Inferior parietal cortex (tissue), 1 donor: Measurements from ENCODE around the gene DOCK9.

Source experiments
- DNase-seq: peaks from one replicate; pipeline ENCODE4 v3.0.0-alpha.2; 2016; ENCODE audit errors: extremely low spot score

The DOCK9 gene

DNA sequence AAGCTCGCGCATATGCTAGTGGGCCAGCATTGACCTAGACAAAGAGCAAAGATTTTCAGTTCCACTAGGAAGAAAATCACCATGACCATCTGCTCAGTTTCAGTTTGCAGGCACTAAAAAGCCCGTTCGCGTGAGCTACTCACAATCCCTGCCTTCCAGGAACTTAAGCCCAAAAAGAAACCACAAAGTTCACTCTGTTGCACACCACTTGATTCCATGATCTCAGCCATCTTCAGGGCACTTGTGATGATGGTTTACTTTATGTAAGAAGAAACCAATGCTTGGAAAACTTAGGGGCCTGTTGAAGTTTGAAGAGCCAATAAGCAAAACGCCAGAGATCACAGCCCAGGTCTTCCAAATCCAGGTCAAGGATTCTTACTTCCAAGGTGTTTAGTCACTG lies 180.4 kb downstream of the DOCK9 start:
- no peak for DNase-seq

DNA sequence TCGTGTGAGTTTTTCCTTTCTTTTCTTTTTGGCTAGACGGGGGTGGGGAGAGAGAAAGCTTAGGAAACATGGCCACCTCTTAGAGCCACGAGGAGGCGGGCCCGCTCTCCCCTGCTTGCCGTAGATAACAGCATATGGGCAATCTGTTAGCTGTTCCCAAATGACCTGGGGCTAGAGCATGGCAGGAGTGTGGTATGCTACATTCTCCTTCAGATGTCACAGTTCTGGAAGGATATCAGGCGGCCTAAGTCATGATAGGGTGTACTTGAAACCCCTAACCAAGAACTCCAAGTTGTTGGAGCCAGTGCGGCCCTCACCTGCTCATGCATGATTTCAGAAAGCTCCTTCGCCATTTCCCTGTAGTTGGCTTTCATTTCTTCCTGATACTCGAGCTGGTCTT lies 181.1 kb downstream of the DOCK9 start:
- DNase-seq: no peak

DNA sequence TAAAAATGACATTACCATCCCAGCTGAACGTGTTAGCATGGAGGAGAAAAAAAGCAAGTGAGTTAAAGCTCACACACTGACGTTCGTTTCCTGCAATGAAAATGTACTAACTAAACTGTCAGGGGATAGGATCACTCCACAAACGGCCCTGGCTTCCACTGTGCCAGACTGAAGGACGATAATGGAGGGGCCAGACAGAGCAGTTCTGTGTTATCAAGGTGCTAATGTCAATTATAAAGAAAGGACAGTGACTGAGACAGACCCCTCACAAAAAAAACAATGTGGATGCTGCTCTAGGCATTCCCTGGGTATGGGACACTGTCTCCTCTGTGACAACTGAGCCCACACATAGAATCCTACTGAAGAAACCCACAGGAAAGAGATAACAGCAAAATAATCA lies 181.7 kb downstream of the DOCK9 start:
- no peak for DNase-seq

DNA sequence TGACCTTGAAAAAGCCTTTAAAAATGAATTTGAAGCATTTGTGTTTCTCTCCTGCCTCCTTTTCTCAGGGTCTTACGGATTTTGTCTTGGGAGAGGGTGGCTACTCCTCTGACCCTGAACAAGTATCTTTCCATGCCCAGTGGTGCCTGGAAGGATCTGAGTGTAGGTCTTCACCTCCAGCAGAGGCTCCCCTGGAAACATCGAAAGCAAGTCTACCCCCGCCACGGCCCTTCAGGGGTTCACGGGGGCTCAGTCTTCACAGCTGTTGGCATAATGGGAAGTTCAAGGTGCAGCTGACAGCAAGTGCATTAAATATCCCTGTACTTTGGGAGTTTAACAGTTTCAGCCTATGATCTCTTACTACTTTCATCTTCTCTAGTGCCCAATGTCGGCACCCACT lies 182.6 kb downstream of the DOCK9 start:
- DNase-seq: no peak

DNA sequence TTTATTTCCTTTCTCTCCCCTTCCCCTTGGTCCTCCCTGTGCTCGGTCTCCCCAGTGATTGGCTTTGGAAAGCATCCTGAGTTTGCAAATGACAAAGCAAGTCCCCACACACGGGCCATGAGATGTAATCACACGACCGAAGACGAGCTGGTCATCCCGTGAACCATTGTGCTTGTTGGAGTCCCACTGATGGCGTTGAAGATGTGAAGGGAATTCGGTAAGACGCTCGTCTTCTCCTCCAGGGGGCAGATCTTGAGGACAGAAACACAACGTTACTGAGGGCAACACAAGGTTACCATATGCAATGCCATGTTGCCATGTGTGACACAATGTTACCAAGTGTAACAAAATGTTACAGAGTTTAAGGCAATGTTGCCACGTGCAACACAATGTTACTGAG lies 183.4 kb downstream of the DOCK9 start:
- no peak for DNase-seq

DNA sequence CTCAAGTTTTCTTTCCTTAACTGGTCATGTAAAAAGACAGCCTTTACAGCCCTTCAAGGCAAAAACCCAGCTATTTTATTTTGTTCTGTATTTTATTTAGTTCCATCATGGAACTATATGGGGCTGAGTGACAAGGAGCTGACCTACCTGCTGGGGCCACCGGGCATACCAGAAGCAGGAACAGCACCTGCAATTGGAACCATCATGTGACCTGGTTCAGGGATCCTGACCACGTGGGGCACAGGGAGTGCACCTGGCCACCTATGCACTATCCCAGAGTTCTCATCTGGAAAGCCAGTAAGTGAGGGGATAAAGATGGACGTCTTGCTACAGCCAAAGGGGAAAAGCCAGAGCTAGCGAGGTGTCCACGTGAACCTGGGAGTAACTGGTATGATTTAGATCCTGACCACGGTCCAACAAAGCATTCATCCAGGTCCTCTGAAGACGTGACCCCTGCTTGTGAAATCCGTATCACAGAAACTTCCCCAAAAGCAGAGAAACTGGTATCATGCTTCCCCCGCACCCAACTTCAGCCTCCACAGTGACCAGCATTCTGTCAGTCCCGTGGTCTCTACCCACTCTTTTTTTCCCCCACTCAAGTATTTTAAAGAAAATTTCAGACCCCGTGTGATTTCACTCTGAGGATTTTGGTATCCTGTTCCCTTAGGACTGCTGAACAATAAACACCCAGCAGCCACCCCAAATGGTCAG lies 184.9 kb downstream of the DOCK9 start:
- DNase-seq: no peak

DNA sequence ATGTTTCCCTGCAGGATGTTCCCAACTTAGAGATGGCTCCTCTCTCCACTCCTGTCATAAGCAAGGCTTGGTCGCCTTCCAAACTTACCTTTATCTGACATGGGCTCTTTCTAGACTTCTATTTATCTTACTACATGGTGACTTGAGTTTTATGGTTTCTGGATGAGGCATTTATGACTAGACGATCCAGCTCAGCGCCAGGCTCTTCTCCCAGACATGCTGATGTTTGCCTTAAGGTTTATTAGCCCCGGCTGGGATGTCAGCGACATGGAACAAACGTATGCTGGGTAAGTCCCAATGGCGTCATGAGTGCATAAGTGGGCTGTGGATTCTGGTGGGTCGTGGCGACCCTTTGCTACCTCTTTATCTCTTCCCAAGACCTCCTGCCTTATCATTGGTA lies 185.5 kb downstream of the DOCK9 start:
- no peak for DNase-seq

DNA sequence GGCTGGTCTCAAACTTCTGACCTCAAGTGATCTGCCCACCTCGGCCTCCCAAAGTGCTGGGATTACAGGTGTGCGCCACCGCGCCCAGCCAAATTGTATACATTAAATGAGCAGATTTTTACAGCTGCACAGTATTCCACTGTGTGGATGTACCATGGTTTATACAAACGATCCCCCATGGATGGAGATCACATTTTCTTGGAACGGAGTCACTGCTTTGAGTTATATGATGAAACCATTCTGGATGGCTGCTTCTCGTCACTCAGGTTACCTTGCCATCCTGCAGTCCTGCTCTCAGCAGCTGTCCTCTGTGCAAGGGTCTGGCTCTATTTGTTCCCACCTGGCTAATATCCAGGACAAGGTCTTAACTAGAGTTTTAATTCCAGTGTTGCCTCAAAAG lies 186.3 kb downstream of the DOCK9 start:
- DNase-seq: no peak

DNA sequence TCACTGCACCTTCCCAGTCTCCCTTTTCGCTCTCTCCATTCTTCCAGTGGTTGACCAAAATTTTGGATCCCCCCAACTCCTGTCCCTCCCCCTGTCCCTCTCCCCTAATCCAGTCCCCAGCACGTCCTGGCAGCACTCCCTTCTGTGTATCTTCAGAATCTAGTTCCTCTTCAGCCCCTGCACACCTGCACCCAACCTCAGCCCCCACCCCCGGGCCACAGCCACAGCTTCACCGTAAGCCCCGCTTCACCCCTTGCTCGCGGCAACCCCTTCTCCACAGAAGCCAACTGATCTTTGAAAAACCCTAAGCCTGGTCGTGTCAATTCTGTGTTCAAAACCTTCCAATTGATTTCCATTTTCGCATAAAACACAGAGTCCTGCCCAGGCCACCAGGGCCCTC lies 189.9 kb downstream of the DOCK9 start:
- DNase-seq: no peak

DNA sequence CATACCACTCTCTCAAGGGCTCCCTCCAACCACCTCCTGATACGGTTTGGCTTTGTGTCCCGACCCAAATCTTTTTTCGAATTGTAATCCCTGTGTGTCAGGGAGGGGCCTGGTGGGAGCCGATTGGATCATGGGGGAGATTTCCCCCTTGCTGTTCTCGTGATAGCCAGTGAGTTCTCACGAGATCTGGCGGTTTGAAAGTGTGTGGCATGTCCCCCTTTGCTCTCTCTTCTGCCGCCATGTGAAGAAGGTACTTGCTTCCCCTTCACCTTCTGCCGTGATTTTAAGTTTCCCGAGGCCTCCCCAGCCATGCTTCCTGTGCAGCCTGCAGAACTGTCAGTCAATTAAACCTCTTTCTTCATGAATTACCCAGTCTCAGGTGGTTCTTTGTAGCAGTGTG lies 190.7 kb downstream of the DOCK9 start:
- DNase-seq: no peak

DNA sequence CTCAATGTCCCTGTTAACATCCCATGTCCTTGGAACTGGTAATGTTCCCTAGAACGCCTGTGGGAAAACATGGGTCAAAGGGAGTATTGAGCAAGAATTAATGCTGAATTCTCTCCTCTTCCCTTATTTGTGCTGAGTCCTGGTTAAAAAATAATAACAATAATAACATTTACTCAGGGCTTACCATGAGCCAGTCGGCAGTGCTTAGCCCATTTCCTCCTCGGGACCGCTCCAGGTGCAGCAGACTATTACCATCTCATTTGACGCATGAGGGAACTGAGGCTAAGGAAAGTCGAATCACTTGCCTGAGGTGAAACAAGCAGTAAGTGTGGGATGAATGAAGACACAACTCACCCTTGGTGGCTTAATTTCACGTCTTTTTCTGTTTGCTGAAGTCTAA lies 191.8 kb downstream of the DOCK9 start:
- no peak for DNase-seq

DNA sequence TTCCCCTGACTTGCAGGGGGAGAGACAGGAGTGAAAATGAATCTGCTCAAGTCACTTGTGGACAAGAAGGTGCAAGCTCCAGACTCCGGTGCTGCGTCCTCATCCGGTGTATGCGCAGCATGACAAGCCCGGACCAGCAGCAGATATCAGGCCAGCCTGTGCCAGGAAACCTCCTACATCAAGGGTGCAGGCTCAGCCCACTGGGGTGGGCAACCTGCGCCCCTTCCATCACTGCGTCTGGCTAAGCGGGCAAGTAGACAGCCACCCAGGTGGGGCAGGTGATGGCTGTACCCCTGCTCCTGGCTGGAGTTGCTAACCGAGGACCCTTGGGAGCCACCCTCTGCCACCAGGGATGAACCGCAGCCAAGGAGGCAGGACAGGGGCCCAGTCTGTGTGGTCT lies 192.5 kb downstream of the DOCK9 start:
- DNase-seq: no peak

DNA sequence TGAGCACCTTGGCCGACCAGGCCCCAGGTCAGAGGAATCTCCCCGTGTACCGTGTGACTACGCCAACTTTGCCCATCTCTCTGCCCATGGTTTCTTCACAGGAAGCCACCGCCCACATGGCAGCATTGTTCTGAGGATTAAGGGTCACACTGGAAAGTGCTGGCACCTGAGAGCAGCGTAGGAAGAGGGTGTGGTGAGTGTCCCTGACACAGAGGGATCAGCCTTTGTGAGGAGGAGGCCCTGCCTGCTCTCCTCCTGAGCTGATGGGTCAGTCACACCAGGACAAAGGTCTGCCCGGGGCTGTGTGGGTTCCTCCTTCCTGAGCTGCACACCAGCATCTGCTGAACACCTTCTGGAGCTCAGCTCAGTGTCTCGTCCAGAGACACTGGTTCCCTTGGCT lies 193.2 kb downstream of the DOCK9 start:
- no peak for DNase-seq

DNA sequence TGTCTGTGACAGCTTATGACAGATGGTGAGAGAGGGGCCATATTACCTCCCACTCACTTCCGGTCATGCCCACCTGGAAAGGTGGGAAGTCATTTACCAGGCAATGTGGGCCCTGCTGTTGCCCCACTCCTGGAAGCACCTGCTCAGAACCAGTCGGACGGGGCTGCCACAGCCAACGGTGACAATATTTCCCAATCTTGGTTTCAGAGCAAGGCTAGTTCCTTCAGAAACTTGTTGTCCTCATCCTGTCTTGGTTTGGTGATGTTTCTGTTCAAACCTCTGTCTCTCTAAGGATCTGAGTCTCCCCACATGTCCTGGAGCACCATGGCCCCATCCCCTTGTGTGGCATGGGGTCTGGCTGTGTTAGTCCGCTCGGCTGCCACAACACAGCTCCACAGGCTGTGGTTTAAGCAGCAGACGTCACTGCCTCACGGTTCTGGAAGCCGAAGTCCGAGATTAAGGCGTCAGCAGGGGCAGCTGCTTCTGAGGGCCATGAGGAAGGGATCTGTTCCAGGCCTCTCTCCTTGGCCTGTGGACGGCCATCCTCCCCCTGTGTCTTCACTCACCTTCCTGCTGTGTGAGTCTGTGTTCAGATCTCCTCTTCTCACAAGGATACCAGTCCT lies 193.9 kb downstream of the DOCK9 start:
- DNase-seq: no peak

DNA sequence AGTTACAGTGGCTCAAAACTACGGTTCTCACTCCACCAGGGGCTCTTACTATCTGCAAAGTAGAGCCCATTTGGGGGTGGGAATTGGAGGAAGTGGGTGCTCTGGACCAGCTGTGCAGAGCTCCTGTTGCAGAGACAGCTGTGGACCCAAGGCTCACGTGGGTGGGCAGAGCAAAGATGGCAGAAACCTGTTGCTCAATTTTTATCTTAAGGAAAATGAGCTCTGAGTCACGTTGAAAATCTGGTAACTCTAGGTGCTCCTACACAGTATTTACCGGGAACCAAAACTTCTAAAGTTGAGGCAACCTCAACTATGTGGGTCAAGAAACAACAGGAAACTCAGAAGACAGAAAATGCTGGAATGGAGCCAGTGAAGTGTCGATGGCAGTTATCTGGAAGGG lies 195.2 kb downstream of the DOCK9 start:
- no peak for DNase-seq

DNA sequence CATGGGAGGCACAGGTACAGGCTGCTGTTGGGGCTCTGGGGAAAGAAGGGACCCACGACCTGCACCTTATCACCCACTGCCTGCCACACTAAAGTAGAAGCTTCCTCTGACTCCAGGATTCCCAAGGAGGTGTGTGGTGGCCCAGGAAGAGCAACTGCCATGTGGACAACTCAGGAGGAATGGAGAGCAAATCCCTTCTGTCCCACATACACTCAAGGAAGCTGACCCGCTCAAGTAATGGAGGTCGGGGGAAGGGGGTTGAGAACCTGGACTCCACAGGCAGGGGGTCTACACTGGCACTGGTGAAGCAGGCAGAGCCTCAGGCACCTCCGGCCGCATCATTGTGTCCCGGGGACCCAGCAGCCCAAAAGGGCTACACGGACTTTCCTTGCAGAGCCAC lies 196.0 kb downstream of the DOCK9 start:
- DNase-seq: no peak

DNA sequence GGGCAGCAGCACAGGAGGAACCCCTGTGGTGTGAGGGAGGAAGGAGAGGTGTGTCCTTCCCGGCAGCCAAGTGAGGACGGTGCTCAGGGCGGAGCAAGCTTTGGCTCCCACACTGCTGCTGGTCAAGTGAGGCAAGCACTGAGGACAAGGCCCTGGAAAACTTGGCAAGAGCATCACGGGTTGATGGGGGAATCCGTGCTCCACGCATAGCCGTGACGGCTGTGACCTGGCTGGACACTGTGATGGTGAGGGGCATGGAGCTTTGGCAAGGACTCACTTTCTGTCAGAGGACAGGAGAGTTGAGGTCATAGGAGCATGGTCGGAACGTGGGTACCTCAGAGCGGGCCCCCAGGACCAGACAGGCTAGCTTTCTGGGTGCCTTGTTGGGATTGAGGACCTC lies 196.4 kb downstream of the DOCK9 start:
- no peak for DNase-seq

DNA sequence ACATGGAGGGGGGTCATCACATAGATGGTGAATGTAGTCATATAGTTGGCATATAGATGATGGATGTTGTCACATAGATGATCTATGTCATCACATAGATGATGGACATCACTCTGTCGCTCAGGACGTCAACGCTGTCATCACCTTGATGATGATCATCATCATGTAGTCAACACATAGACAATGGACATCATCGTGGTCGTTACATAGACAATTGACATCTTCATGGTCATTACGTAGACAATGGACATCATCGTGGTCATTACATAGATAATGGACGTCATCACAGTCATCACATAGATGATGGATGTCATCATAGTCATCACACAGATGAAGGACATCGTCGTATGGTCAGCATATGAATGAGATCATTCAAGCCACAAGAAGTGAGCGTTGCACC lies 196.8 kb downstream of the DOCK9 start:
- DNase-seq: no peak

DNA sequence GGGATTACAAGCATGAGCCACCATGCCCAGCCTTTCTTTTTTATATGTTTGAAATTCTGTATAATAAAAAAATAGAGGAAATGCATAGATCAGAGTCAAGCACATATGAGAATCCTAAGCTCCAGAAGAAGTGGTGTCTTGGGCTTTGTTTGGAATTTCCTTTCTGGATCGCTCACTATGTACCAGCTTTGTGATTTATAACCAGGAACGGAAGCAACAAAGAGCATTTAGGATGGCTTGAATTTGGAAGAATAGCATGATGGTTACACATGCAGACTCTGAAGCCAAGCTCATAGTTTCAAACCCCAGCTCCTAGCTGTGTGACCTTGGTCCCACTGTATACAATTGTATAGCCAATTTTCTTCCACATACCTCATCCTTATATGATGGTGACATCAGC lies 197.4 kb downstream of the DOCK9 start:
- DNase-seq: no peak

DNA sequence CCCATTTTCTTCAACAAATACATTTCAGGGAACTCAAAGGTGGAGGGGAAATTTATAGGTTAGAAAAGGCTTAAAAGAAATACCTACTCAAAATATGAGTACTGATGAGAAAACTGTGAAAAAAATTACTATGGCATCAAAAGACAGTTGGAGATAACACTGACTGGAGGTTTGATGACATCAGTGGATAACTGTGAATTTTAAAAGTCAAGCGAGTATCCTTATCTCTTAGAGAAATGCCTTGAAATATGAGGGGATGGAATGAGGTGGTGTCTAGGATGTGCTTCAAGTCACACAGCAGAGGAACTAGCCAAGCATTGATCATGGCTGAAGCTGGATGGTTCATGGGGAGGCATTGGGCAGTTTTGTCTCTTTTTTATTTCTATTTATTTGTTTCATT lies 198.2 kb downstream of the DOCK9 start:
- DNase-seq: no peak

DNA sequence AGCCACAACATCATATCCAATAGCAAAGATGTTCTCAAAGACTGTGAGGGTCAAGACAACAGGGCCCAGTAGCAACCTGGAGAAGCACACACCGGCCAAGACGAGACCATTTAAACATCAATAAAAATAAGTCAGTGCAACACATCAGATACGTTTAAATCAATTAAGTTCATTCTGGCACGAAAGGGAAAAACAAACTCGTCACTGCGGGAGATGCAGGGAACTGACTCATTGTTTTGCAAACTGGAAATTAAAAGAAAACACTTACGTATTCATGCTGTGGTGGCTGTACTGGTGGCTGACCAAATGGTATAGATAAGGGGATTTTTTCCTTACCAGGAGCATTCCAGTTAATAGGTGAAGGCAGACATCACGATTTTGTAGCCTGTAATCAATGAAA lies 199.1 kb downstream of the DOCK9 start:
- DNase-seq: no peak

DNA sequence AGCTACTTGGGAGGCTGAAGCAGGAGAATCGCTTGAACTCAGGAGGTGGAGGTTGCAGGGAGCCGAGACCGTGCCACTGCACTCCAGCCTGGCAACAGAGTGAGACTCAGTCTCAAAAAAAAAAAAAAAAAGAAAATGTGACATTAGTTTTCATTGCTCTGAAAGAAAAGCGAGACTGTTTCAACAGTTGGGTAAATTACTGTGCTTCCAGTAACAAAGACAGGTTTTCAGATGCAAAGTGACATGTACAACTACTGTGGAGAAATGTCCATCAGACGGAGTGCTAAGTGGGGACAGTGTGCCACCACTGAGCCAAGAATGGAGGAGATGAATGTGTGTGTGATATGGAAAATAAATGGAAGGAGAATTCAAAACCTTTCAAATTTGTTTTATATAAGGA lies 201.2 kb downstream of the DOCK9 start:
- no peak for DNase-seq

DNA sequence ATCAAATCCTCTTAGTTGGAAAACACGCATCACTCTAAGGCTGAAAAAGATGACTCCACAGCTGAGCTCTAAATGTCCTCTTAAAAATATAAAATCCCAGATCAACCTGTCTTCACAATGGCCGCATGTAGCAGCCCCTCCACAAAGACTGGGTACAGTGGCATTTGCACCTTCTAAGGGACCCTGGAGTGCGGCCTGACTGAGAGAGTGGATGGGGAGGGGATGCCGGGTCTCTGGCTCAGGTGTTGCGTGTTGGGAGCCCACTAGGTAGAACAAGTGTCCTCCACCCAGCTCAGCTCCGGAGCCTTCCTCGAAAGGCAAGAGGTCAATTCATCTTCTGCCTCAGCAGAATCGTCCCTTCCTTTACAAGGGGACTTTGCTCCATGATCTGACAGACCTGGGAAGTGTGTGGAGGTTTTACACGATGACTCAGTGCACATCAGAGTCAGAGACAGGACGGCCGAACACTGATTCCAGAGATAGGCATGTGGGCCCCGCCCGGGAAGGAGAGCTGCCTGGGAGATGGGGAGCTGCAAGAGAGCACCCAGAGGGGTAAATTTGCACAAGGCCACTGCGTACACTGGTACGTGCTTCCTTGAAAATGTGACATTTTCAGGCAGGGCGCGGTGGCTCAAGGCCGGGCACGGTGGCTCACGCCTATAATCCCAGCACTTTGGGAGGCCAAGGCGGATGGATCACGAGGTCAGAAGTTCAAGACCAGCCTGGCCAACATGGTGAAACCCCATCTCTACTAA lies 201.8 kb downstream of the DOCK9 start:
- DNase-seq: no peak
